SW 1271 (cell line): ENCODE results near the gene LBHD1.
"Not testable (repeated sequence)": the region's sequence is repeated elsewhere in the genome, so short reads cannot be mapped to it uniquely, and the experiment has no call there.

ENCODE experiments used
- DNase-seq, 2 experiments: peaks; one replicate each; lab custom pipeline; 2025; lab: John Stamatoyannopoulos, UW

LBHD1 gene

DNA sequence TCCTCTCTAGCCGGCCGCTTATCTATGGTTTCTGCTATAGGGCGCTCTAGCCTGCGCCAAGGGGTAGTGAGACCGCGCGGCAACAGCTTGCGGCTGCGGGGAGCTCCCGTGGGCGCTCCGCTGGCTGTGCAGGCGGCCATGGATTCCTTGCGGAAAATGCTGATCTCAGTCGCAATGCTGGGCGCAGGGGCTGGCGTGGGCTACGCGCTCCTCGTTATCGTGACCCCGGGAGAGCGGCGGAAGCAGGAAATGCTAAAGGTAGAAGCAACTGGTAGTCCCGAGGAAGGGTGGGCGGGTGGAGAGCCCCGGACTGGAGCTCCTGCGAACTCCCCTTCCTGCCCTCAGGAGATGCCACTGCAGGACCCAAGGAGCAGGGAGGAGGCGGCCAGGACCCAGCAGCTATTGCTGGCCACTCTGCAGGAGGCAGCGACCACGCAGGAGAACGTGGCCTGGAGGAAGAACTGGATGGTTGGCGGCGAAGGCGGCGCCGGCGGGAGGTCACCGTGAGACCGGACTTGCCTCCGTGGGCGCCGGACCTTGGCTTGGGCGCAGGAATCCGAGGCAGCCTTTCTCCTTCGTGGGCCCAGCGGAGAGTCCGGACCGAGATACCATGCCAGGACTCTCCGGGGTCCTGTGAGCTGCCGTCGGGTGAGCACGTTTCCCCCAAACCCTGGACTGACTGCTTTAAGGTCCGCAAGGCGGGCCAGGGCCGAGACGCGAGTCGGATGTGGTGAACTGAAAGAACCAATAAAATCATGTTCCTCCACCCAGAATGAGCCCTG is at the start of gene LBHD1, which contains the start of gene UQCC3:
Gene LBHD1, minus strand, starts transcription at position 660 of the 782 bp plus-strand sequence. CDS start 2,236 bp downstream, outside the sequence.
Gene UQCC3, plus strand, starts transcription at position 66 of the 782 bp plus-strand sequence. Its CDS starts 73 bp downstream, at position 139.
- DNase-seq: peak; percentile 70 to 88

DNA sequence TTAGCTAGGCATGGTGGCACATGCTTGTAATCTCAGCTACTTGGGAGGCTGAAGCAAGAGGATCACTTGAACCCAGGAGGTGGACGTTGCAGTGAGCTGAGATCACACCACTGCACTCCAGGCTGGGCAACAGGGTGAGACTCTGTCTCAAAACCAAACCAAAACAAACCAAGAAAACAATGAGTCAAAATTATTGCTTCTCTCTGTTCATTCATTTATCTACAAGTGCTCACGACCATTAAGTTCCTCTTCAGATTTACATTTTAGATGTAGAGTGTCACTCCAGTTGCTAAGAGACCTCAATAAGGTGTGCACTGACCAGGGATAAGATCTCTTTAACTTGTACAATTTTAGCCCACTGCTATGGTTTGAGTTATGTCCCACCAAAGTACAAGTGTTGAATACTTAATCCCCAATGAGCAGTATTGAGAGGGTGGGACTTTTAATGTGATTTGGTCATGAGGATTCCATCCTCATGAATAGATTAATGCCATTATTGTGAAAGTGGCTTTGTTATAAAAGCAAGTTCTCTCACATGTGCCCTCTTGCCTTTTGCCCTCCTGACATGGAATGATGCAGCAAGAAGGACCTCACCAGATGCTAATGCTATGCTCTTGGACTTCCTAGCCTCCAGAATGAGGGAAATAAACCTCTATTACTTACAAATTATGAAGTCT is 47.4 kb upstream of the LBHD1 start:
- no peak for DNase-seq

DNA sequence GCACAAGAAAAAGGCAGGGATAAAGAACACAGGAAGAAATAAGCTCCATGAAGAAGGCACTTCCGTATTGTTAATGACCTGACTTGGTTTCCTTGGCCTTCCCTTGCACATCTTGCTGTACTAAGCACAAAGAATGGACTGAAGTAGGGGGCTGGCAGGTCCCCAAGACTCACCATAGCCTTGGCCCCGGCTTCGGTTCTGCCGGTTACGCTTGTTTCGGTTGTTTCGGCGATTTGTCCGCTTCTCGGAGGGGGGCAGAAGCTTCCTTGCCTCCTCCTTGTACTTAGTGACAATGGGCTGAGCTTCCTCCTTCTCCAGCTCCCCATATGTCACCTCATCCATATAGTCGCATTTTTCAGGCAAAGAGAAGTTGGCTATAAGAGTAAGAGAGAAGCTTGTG is 44.7 kb upstream of the LBHD1 start:
- no peak for DNase-seq

DNA sequence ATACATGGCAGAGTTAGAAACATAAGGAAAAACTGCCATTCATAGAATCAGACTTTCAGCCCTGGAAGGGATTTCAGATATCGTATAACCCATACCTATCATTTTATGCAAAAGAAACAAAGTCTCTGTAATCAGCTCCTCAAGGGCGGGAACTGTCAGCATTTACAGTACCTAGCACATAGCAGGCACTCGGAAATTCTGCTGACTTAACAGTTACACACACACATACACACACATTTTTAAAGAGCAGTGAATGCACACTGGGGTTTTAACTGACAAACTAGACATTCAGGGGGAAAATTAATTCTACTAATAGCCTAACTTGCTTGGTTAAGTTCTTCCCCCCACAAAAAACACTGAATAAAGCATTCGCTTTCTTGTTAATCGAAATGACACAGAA is 44.1 kb upstream of the LBHD1 start:
- DNase-seq: no peak

DNA sequence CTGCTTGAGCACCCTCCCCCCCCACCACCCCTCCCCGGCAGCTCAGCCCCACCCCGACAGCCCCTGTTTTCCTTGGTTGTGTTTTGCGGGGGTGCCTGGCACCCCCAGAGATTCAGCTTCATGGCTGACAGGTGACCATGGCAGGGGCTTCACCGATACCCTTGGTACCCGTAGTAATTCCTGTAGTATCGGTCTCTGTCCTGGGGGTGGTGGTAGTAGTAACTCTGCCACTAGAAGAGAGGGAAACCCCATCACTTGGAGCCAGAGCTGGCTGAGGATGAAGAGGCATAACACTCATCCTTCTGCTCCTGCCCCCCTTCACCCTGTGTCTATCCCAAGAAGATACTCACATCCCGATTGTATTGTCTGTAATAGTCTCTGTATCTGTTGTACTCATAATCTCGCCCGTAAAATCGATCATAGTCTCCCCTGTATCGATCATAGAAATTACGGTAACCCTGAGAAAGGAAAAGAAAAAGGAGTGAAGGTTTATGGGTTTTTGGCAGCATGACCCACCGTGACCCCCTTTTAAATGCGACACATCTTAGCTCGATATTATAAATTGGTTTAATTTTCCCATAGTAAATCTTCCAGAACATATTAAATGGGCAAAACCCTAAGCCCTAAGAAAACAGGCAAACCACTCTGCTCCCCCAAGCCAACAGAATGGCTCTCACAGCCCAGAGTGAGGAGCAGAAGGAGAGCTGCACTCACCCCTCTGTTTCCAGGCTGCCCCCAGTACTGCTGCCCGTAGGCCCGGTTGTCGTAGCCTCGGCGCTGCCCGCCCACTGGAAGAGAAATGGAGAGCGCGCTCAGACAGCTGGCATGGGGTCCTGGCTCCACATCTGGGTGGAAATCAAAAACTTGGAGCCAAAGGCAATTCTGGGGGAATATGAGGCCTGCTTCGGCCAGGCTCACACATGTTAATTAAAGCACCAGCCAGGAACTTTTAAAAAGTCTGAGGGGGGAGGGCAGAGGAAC is 43.4 kb upstream of the LBHD1 start:
- DNase-seq: no peak

DNA sequence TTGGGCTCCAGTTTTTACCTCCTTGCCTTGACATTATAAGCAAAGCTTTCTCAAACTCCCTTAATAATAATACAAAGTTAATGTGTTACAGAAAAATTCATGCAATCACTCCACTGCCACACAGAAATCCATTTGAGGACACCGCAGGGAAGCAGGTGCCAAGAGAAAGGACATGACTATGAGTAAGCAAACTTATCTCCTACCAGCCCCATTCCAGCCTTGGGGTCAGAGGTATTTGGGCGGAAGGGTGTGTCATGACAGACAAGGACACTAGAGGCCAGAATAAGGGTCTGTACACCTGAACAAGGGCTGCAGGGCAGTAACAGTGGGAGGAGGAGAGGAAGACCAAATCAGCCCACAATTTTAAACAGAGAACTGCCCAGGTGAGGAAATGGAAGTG is 41.3 kb upstream of the LBHD1 start:
- no peak for DNase-seq

DNA sequence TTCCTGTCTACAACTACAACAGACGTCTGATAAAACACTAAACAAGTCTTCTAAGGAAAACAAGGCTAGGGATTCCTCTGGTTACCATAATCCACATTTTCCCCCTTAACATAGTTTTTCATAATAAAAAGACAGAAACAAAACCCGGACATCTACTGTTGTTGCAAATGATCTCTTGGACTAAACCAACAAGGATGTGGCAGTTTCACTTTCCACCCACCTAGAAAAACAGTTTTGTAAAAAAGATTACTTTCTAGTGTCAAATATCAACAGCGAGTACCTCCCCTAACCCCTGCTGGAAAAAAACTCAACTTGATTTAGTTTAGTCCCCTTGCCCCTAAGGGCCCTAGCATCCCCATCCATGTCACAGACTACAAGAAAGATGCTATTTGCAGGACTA is 40.8 kb upstream of the LBHD1 start:
- DNase-seq: no peak

DNA sequence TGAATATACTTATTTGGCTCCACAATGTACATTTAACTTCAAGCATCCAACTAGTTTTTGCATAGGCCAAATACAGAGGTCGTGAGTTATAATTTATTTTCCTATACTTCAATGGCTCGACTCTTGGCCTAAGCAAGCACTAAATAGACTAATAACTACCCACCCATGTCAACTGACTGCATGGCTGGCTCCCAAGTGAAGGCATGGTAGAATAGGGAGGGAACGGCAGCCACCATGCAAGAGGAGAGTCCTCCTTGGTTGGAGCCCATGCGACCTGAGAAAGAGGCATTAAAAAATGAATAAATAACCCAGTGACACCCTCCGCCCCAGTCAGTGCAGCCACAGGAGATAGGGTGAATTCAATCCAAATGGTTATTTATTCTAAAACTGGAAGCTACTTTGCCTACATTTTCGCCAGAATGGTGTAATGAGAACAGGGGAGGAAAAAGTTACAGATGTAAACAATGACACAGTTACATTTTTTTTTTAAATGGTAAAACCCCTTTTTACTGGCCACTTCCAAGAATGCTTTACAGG is 40.3 kb upstream of the LBHD1 start:
- DNase-seq: no peak

DNA sequence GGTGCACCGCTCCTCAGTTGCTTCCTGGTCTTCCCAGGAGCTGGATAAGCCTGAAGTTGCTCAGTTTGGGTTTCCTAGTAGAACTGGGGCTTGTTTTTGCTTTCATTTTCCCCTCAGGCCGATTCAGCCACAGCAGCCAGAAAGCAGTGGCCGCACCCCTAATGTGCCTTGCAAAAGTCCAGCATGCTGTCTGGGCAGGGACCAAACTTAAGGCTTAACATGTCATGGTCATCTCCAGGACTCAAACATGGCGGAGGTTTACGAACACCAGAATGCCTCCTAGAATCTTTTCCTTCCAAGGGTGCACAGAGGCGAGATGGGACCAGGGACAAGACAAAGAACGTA is 37.9 kb upstream of the LBHD1 start:
- DNase-seq: no peak

DNA sequence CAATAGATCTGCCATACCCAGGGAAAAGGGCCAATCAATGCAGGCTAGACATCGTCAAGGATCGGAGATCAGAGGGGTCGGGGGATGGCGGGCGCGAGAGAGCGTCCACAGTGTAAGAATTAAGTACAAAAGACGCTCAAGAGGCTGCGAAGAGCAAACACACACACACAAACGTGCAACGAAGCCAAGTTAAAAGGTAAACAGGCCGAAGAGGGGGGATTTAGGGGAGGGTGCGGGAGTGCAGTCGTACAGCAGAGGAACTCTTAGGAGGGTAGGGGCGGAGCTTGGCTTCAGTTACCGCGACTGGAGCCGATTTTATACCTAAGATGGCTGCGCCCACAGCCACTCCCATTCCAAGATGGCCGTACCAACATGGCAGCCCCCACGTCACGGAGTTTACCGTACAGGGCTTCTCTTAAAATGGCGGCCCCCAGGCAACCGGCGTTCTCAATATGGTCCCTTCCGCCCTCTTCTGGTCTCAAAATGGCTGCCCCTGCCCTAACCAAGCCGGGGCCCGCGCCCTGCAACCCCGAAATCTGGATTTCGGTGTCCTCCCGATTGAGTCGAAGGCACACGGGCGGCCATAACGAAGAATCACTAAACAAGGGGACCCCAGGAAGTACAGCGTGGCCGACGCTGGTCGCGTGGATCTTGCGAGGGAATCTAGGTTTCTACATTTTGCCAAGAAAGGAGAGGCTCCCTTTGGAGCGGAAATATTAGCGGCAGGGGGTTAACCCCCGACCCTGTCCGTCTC is 37.4 kb upstream of the LBHD1 start:
- DNase-seq: peak; percentile 89 to 97

DNA sequence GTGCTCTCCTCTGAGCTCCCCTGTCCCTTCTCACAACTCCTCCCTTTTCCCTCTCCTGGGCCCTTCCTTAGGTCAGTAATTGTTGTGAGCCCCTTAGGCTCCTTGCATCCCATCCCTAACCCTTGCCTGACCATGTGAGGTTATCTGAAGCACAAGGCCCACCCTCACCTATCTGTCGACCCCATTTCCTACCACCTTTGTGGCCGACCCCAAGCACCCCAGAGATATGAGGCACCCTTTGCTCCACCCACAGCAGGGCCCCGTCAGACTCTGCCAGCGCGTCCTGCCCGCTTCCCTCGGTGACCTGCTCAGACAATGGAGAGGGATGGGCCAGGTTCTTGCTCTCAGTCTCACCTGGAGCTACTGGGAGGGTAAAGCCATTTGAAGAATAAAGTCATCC is 36.7 kb upstream of the LBHD1 start:
- DNase-seq: no peak

DNA sequence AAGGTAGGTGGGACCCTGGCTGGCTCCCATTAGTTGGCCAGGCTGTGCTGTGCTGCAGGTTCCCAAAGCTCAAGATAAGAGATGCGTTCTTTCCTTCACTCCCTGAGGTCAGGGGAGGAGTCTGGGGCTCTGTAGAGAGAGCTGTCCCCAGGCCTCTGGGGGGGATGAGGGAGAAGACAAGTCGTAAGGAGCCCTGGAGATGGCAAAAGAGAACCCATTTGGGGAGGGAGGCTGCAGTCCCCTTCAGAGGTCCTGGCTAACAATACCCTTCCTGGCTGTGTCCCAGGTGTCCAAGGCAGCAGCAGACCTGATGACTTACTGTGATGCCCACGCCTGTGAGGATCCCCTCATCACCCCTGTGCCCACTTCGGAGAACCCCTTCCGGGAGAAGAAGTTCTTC is 36.3 kb upstream of the LBHD1 start:
- DNase-seq: no peak

DNA sequence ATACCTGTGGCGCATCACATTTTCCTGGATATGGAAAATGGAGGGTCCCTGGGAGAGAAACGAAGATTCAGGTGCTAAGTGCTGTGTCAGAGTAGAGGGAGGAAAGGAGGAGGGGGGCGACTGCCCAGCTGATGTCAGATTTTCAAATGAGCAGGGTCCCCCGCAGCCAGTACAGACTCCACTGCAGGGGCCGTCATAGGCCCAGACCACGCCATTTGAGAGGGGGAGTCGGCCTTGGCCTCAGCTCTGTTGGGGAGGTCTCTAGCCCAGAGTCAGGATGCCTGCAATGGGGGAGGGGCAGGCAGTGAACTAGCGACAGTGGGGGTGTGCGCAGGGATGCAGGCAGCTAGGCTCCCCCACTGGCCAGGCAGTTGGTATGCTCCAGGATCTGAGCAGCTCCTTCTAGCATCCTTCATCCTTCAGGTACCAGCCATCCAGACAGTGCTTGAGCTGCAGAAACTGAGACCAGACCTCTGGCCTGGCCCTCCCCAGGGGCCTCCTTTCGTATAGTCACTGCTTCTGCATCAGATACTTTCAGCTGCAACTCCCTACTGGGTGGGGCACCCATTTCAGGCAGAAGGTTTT is 35.3 kb upstream of the LBHD1 start, which contains the start of the genes BSCL2 and GNG3:
Gene BSCL2, minus strand, starts transcription at position 148 of the 585 bp plus-strand sequence. CDS start 229 bp downstream, outside the sequence.
Gene GNG3, plus strand, starts transcription at position 400 of the 585 bp plus-strand sequence. CDS start 620 bp downstream, outside the sequence.
- no peak for DNase-seq

DNA sequence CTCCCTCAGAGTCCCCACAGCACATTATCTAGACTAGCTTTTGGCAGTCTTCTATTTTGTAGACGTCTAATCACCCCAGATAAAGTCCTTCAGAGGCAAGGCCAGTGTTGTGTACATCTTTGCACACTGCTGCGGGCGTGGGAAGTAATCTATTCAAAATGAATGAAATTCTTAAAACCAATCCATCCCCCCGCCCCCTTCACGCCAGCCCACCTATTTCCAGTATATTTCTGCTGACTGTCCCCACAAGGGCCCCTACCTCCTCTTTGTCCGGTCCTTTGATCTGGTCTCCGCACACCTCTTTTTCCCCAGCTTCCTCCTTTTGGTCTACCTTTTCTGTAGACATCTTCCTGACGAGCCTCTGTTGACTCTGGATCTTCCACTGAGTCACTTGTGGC is 34.8 kb upstream of the LBHD1 start:
- no peak for DNase-seq

DNA sequence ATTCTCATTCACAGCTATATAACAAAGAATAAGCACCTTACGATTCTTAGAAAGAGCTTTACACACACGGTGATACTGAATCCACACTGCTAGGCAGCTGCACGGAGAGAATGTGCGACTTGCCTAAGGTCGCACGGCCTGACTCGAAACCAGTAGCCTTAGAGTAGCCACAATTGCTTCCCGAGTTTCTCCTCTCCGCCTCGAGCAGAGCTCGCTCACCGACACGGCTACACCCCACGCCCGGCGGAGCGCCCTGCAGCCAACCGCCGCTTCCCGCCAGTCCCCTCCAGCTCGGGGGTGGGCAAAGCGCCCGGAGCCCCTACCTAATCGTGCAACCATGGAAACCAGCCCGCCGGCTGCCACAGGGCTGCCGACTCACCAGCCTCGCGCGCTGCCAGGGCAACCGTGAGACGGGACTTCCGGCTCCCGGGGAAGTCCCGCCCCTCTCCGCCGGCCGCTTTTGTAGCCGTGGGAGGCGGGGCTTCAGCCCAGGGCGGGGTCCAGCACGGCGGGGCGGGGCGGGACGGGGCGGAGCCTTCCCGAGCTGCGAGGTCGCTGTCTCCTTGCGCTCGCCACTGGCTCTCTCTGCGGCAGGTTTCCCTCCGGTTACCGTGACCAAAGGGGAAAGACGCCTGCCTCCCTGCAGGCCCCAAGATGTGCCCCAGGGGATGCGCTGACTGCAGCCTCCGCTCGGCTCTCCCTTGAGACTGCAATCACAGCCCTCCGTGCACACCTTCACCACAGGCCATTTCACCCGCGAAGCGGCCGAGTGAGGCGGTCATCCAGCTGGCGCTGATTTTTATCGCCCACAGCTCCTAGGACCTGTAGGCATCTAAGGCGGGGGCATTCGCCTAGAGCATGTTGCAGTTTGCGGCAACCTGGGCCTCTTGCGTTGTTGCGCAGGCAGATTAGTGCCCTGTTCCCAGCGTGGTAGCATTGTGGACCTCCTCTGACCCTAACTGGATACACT is 34.1 kb upstream of the LBHD1 start:
- DNase-seq: peak; percentile 79 to 87

DNA sequence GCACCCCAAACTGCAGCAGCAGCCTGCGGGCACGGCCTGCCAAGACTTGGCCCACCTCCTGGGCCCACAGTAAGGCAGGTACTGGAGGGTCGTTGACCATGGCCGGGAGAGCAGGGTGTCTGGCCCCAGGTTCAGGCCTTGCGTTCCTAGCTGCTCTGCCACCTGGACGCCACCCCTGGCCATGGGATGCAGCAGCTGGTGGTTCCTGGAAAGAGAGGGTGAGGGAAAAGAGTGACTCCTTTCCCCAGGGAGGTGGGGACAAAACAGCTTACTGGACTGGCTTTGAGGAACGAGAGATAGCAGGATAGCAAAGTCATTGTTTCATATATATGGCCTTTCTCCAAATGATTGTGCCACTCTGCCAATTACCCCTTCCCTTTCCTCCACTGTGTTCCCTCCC is 33.3 kb upstream of the LBHD1 start:
- DNase-seq: no peak

DNA sequence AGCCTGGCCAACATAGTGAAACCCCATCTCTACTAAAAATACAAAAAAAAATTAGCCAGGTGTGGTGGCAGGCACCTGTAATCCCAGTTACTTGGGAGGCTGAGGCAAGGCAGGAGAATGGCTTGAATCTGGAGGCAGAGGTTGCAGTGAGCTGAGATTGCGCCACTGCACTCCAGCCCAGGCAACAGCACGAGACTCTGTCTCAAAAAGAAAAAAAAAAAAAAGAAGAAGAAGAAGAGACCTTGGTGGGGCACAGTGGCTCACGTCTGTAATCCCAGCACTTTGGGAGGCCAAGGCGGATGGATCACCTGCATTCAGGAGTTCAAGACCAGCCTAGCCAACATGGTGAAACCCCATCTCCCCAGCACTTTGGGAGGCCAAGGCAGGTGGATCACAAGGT is 31.9 kb upstream of the LBHD1 start:
- DNase-seq: not testable (repeated sequence)

DNA sequence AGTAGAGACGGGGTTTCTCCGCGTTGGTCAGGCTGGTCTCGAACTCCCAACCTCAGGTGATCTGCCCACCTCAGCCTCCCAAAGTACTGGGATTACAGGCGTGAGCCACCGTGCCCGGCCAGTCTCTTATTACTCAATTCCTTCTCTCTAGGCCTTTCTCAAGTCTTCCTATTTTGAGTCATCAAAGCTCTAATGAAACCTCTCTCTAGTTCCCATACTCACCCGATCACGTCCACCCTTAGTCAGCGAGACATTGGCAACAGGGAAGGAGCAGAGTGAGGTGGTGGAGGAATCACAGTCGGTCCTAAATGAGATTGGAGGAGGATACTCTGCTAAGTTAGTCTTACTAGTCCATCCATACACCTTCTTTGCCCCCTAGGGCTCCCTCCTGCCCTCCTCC is 30.2 kb upstream of the LBHD1 start:
- no peak for DNase-seq

DNA sequence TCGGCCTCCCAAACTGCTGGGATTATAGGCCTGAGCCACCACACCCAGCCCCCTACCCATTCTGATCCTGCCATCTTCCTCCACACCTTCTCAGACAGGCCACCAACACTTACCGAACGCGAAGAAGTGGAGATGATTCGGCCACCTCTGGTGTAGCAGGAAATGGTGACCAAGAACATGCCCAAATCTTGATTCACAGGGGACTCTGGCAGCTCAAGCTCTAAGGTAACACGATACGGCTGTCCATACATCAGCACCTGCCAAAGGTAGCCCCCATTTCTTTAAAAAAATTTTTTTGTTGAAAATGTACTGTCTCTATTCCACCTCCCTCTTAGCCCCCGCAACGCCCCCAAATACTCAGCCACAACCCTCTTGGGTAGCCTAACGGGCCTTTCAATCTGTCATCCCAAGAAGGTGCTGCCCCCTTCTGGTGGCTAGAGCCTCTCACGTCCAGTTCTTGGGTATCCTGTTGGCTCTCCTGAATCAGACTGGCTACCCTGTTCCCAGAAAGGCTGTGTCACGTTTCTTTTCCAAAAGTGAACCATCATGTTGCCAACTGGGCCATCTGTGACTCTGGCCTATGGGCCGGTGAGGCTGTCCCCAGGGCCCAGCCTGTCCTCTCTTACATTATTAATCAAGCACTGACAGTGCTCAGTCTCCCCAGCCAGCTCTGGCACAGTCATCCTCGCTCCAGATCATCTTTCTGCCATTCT is 22.5 kb upstream of the LBHD1 start:
- peak in 1 of 2 experiments; percentile 51 for DNase-seq
